ENCODE measurements around the gene SLC23A3.

SLC23A3 gene

GRCh38 chr2:219116776-219117646 is 52.8 kb downstream of the SLC23A3 start:
- TF ChIP-seq, protein P1, sequence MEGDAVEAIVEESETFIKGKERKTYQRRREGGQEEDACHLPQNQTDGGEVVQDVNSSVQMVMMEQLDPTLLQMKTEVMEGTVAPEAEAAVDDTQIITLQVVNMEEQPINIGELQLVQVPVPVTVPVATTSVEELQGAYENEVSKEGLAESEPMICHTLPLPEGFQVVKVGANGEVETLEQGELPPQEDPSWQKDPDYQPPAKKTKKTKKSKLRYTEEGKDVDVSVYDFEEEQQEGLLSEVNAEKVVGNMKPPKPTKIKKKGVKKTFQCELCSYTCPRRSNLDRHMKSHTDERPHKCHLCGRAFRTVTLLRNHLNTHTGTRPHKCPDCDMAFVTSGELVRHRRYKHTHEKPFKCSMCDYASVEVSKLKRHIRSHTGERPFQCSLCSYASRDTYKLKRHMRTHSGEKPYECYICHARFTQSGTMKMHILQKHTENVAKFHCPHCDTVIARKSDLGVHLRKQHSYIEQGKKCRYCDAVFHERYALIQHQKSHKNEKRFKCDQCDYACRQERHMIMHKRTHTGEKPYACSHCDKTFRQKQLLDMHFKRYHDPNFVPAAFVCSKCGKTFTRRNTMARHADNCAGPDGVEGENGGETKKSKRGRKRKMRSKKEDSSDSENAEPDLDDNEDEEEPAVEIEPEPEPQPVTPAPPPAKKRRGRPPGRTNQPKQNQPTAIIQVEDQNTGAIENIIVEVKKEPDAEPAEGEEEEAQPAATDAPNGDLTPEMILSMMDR (conservative IDR thresholded peaks at IDR 0.05; ENCODE audit: low read depth, low read length) = no peak
- DNase-seq (ENCODE audit: low read depth) = no peak
- H3K4me3 ChIP-seq (ENCODE audit: low read length) = no peak overlapping the region

GRCh38 chr2:219112651-219113338 is 57.0 kb downstream of the SLC23A3 start:
- H3K4me3 ChIP-seq (ENCODE audit: low read length) = no peak overlapping the region
- no peak for DNase-seq (ENCODE audit: low read depth)
- TF ChIP-seq, protein P1 (conservative IDR thresholded peaks at IDR 0.05; ENCODE audit: low read depth, low read length) = no peak

GRCh38 chr2:219112062-219112406 is 57.8 kb downstream of the SLC23A3 start:
- TF ChIP-seq, protein P1 (conservative IDR thresholded peaks at IDR 0.05; ENCODE audit: low read depth, low read length) = no peak

More at GRCh38 chr2:219112062-219112406, 57.8 kb downstream of the SLC23A3 start:
- no peak overlapping the region for H3K4me3 ChIP-seq (ENCODE audit: low read length)
- DNase-seq (ENCODE audit: low read depth) = no peak

Data from retinal pigment epithelial cell (primary cell).